ENCODE measurements around the gene GSTM1. TPM values are rescaled to one million over a fixed set of nuclear protein-coding genes. Genes with fewer than 3 reads are reported as not detected.

The GSTM1 gene
- polyA plus RNA-seq, 3 donors, result 13.5 to 27.7 TPM; not detected in 1

- Histone ChIP-seq H3K9me3 (replicated peaks in 1 of 2; ENCODE audit: control insufficient read depth in 1 of 2, insufficient read depth in 1 of 2, low read length in 2 of 2) (no peaks in the 10 kb centered on the region), H3K4me2 (replicated peaks; ENCODE audit: extremely low read depth, low read length, poor library complexity, severe bottlenecking) (no peak overlapping the region), H3K27ac (ENCODE audit: low read depth in 1 of 2, low read length in 2 of 2) (no peak overlapping the region), H4K20me1 (ENCODE audit: insufficient read depth, low read length) (no peaks in the 10 kb centered on the region), H3K36me3 (replicated peaks in 1 of 2; ENCODE audit: control insufficient read depth in 1 of 2, insufficient read depth in 2 of 2, low read length in 2 of 2) (no peaks in the 10 kb centered on the region), H3K27me3 (ENCODE audit: control insufficient read depth in 2 of 2, insufficient read depth in 2 of 2, low read length in 2 of 2) (peaks cover 0 to 2% of the 10 kb centered on the region in 2 donors), H3K79me2 (ENCODE audit: insufficient read depth, low read length) (no peaks in the 10 kb centered on the region), H3K4me3 (replicated peaks in 1 of 3; ENCODE audit: low read depth in 2 of 3, low read length in 3 of 3) (no peak overlapping the region), H3K4me1 (ENCODE audit: control insufficient read depth in 1 of 2, insufficient read depth in 2 of 2, low read length in 2 of 2) (no peaks in the 10 kb centered on the region), H3K9ac (ENCODE audit: insufficient read depth, low read length, poor library complexity, severe bottlenecking) (no peak overlapping the region), H2AFZ (ENCODE audit: insufficient read depth, low read depth, low read length, poor library complexity, severe bottlenecking) (no peak overlapping the region)
- Mint-ChIP-seq H3K9me3 (peaks cover 0 to 5% (median 0%) of the 10 kb centered on the region in 7 donors), H3K27me3 (ENCODE audit: low read depth in 3 of 3) (peaks cover 5 to 7% (median 5%) of the 10 kb centered on the region in 3 donors), H3K4me1 (peaks cover 2% of the 10 kb centered on the region), H3K4me3 (no peak overlapping the region), H3K27ac (no peak overlapping the region), H3K36me3 (no peaks in the 10 kb centered on the region)
- no peak for DNase-seq
- no peak for TF ChIP-seq CTCF (IDR thresholded peaks at IDR 0.05)
- WGBS (ENCODE audit: insufficient coverage), result 95% methylated on average over 10 of the region's 12 CpGs
- intact Hi-C loops (cut with micrococcal nuclease), result no loop called here
Observed at GRCh38 chr1:109726728-109727373, 39.2 kb downstream of the GSTM1 start.

GRCh38 chr1:109728870-109729269, 41.3 kb downstream of the GSTM1 start:
- peaks cover 4 to 6% (median 5%) of the 10 kb centered on the region in 3 donors for H3K27me3 Mint-ChIP-seq (ENCODE audit: low read depth in 3 of 3)
- no peak for DNase-seq
- no peak overlapping the region for H3K4me3 Mint-ChIP-seq
- Histone ChIP-seq H3K4me3 (replicated peaks in 1 of 3; ENCODE audit: low read depth in 2 of 3, low read length in 3 of 3) (no peak overlapping the region), H3K27me3 (ENCODE audit: control insufficient read depth in 2 of 2, insufficient read depth in 2 of 2, low read length in 2 of 2) (peaks cover 0 to 2% of the 10 kb centered on the region in 2 donors), H4K20me1 (ENCODE audit: insufficient read depth, low read length) (no peaks in the 10 kb centered on the region), H3K36me3 (replicated peaks in 1 of 2; ENCODE audit: control insufficient read depth in 1 of 2, insufficient read depth in 2 of 2, low read length in 2 of 2) (no peaks in the 10 kb centered on the region), H2AFZ (ENCODE audit: insufficient read depth, low read depth, low read length, poor library complexity, severe bottlenecking) (no peak overlapping the region), H3K4me1 (ENCODE audit: control insufficient read depth in 1 of 2, insufficient read depth in 2 of 2, low read length in 2 of 2) (no peaks in the 10 kb centered on the region), H3K79me2 (ENCODE audit: insufficient read depth, low read length) (no peaks in the 10 kb centered on the region), H3K9ac (ENCODE audit: insufficient read depth, low read length, poor library complexity, severe bottlenecking) (no peak overlapping the region), H3K27ac (ENCODE audit: low read depth in 1 of 2, low read length in 2 of 2) (no peak overlapping the region), H3K9me3 (replicated peaks in 1 of 2; ENCODE audit: control insufficient read depth in 1 of 2, insufficient read depth in 1 of 2, low read length in 2 of 2) (peaks cover 0 to 6% of the 10 kb centered on the region in 2 donors), H3K4me2 (replicated peaks; ENCODE audit: extremely low read depth, low read length, poor library complexity, severe bottlenecking) (no peak overlapping the region)
- H3K9me3 Mint-ChIP-seq, result peaks cover 0 to 8% (median 2%) of the 10 kb centered on the region in 7 donors
- intact Hi-C loops (cut with micrococcal nuclease), result no loop called here
- H3K4me1 Mint-ChIP-seq, result peaks cover 2% of the 10 kb centered on the region
- H3K36me3 Mint-ChIP-seq, result no peaks in the 10 kb centered on the region
- 85% methylated on average over 4 of the region's 7 CpGs for WGBS (ENCODE audit: insufficient coverage)
- TF ChIP-seq CTCF (IDR thresholded peaks at IDR 0.05), result no peak
- H3K27ac Mint-ChIP-seq, result no peak overlapping the region

All from CD14-positive monocyte (primary cell).